SU-DHL-6 (cell line): ENCODE data around the gene CHST13.

Experiments used
- EZH2phosphoT487 ChIP-seq: fragments of 200-600 bp; sonication (generic), shearing (Covaris generic); conservative IDR thresholded peaks from 2 replicates; pipeline ENCODE4 v1.6.1; 2018; ENCODE audit warnings: mild to moderate bottlenecking, antibody characterized with exemption, low read length, moderate library complexity, mixed read lengths
- TF ChIP-seq, protein P1 (sequence below): fragments of 200-600 bp; sonication (generic); IDR thresholded peaks from one replicate; pipeline ENCODE4 v1.5.1; 2017; ENCODE audit warnings: antibody characterized with exemption, mild to moderate bottlenecking, low read length, moderate library complexity; ENCODE audit not compliant: insufficient read depth, poor library complexity, severe bottlenecking

DNA sequence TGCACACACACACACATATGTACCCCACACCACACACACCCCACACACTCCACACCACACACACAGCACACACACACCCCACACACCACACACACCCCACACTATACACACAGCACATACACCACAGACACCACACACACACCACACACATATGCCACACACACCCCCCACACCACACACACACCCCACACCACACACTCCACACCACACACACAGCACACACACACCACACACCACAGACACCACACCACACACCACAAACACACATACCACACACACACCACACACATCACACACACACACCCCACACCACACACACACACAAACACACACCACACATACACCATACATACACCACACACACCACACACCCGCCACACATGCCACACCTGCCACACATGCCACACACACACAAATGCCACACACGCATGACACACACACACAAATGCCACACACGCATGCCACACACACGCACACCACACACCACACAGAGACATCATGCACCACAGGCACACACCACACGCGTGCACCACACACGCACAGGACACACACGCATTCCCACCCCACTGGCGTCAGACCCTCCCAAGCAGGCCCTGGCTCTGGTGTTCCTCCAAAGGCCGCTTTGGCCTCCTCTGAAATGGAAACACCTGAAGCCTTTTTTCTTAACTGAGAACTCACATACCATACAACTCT lies 15.7 kb downstream of the CHST13 start:
- TF ChIP-seq, protein P1, sequence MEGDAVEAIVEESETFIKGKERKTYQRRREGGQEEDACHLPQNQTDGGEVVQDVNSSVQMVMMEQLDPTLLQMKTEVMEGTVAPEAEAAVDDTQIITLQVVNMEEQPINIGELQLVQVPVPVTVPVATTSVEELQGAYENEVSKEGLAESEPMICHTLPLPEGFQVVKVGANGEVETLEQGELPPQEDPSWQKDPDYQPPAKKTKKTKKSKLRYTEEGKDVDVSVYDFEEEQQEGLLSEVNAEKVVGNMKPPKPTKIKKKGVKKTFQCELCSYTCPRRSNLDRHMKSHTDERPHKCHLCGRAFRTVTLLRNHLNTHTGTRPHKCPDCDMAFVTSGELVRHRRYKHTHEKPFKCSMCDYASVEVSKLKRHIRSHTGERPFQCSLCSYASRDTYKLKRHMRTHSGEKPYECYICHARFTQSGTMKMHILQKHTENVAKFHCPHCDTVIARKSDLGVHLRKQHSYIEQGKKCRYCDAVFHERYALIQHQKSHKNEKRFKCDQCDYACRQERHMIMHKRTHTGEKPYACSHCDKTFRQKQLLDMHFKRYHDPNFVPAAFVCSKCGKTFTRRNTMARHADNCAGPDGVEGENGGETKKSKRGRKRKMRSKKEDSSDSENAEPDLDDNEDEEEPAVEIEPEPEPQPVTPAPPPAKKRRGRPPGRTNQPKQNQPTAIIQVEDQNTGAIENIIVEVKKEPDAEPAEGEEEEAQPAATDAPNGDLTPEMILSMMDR, result no peak
- TF ChIP-seq EZH2phosphoT487, result no peak
